Activated naive CD4-positive, alpha-beta T cell treated with anti-CD3 and anti-CD28 coated beads, Interleukin-2, amount 10 ng/mL, durations not matched to agents 7 days and 5 days (primary cell): Measurements from ENCODE around the gene CNOT6.
"Not testable (repeated sequence)": the region's sequence is repeated elsewhere in the genome, so short reads cannot be mapped to it uniquely, and the experiment has no call there.

Experiments
- CTCF ChIA-PET: fragments of 350-600 bp; sonication (Branson Sonifier 250); formaldehyde crosslinking; loops from one replicate; lab custom pipeline; 2021; ENCODE audit warnings: antibody characterized with exemption; lab: Charles Lee
- DNase-seq: peaks from one replicate; pipeline ENCODE4 v3.0.0-alpha.2; 2020
- H3K27ac Mint-ChIP-seq: one replicate; pipeline ENCODE4 v1.8.0; 2021; ENCODE audit warnings: mild to moderate bottlenecking, moderate library complexity, mixed read lengths
- H3K27me3 Mint-ChIP-seq: one replicate; pipeline ENCODE4 v1.8.0; 2021; ENCODE audit warnings: mild to moderate bottlenecking, mixed read lengths
- H3K36me3 Mint-ChIP-seq: one replicate; pipeline ENCODE4 v1.8.0; 2021; ENCODE audit warnings: mixed read lengths
- H3K4me1 Mint-ChIP-seq: one replicate; pipeline ENCODE4 v1.8.0; 2021; ENCODE audit warnings: mixed read lengths
- H3K4me3 Mint-ChIP-seq: one replicate; pipeline ENCODE4 v1.8.0; 2021; ENCODE audit warnings: mild to moderate bottlenecking, moderate library complexity, mixed read lengths
- H3K9me3 Mint-ChIP-seq: one replicate; pipeline ENCODE4 v1.8.0; 2021; ENCODE audit warnings: mixed read lengths

The CNOT6 gene

DNA sequence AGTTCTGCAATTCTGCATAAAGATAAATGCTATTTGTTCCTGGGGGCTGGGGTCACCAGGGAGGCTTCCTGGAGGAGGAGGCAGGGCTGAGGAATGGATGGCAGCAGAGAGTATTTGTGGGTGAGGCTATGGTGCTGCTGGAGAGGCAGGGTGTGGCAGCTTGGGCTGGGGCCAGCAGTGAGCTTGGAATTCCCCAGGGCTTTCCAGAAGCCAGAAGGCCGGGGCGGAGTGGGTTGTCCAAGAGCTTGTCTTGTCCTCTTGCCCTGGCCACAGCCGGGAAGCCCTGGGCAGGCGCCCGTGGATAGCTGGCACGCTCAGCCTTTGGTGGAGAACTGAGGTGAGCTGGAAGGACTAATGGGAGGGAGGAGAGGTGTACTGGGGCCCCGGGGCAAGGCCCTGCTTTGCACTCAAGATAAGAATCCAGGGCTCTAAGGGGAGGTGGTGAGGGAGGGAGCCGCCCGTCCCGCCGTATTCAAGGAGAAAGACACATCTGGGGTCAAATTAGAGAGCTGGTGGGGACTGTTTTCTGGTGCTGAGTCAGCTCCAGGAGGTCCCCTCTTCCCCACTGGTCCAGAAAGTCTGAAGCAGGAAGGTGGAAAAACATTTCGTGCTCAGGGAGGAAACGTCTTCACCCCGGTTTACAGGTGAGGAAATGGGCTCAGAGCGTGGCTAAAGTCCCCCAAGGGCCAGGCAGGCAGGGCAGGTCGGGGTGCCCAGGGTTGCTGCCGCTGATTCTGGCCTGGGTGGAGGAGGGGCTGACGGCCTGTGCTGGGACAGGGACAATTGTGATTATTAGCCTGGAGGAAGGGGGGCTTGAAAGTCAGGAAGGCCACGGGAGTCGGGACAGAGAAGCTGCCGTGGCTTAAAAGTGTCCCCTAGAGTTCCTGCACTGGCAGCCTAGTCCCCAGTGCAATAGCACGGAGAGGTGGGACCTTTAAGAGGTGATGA is 26.9 kb upstream of the CNOT6 start:
- H3K4me3 Mint-ChIP-seq, result no peak overlapping the region
- no peaks in the 10 kb centered on the region for H3K9me3 Mint-ChIP-seq
- peaks cover 32% of the 10 kb centered on the region for H3K27me3 Mint-ChIP-seq
- H3K4me1 Mint-ChIP-seq, result no peaks in the 10 kb centered on the region
- no peaks in the 10 kb centered on the region for H3K36me3 Mint-ChIP-seq
- CTCF ChIA-PET, result interaction anchor here (1.1 kb wide), 1 partner anchor 152 kb away, joined by 3 read pairs; no protein-coding TSS in a partner anchor
- no peak for DNase-seq
- no peak overlapping the region for H3K27ac Mint-ChIP-seq

DNA sequence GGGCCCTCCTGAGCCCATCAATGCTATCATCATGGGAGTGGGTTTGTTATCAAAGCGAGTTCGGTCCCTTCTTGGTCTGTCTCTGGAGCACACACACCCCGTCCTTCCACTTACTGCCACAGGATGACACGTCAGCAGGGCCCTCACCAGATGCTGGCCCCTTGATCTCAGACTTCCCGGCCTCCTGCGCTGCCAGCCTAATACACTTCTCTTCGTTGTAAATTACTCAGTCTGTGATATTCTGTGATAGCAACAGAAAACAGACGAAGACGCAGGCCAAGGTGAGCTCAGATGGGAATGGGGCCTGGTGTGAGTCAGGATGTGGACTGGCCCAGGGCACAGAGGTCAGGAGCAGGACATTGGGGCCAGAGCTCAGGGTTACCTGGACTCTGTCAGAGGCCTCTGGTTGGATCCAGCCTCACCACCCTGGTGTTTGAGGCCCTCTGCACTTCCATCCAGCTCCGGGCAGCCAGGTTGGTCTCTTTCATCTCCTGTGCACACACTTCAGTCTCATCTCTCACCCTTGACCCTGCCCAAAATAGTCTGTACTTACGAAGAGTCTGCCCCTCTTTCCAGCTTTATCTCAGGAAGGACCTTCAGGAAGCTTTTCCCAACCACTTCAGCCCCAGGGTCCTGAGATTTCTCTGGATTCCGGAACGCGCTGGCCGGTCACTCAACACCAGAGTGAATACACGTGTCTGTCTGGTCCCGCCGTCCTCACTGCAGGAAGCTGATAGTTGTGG is 26.0 kb upstream of the CNOT6 start:
- CTCF ChIA-PET, result interaction anchor here (1.1 kb wide), 1 partner anchor 151 kb away, joined by 3 read pairs; no protein-coding TSS in a partner anchor
- Mint-ChIP-seq H3K9me3 (no peaks in the 10 kb centered on the region), H3K27me3 (peaks cover 32% of the 10 kb centered on the region), H3K4me1 (no peaks in the 10 kb centered on the region), H3K4me3 (no peak overlapping the region), H3K27ac (no peak overlapping the region), H3K36me3 (no peaks in the 10 kb centered on the region)
- DNase-seq, result no peak

DNA sequence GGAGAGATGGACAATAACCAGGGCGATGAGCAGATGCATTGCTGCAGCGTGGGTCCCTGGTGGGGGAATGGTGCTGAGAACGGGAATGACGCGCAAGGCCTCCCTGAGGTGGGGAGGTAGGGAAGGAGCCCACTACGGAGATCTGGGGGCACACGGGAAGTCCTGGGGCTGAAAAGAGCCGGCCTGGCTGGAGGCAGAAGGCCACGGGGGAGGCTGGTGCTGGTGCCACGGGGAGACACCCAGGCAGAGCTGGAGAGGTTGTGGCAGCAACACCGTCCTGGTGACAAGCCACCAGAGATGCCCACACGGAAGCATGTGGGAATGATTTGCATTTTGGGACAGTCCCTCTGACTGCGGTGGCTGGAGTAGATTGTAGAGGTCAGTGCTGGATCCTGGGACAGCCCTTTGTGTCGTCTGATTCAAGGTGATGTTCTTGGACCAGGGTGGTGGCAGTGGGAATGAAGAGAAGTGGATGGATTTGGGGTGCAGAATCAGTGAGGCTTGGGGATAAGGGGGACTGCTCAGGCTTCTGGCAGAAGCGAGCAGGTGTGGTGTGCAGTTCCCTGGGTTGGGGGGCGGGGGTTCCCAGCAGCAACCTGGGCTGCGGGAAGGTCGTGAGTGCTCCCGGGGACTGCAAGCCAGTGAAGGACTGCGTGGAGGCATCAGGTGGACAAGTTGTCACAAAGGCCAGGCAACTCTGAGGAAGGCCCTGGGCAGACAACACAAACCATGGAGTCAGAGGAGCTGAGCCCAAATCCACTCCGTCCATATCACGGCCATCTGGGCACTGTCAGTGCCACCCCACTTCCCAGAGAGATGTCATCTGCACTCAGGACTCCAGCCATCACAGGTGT is 25.2 kb upstream of the CNOT6 start:
- Mint-ChIP-seq H3K4me1 (no peaks in the 10 kb centered on the region), H3K27ac (no peak overlapping the region), H3K4me3 (no peak overlapping the region), H3K36me3 (no peaks in the 10 kb centered on the region), H3K9me3 (no peaks in the 10 kb centered on the region), H3K27me3 (peaks cover 32% of the 10 kb centered on the region)
- CTCF ChIA-PET, result interaction anchor here (0.9 to 2.1 kb wide), 3 partner anchors 16 to 175 kb away, joined by 4 to 6 read pairs (median 5); no protein-coding TSS in a partner anchor
- DNase-seq, result no peak

GRCh38 chr5:180469586-180469865 is 24.7 kb upstream of the CNOT6 start:
- H3K27me3 Mint-ChIP-seq, result peaks cover 27% of the 10 kb centered on the region
- no peak overlapping the region for H3K4me3 Mint-ChIP-seq
- H3K4me1 Mint-ChIP-seq, result no peaks in the 10 kb centered on the region
- no peaks in the 10 kb centered on the region for H3K36me3 Mint-ChIP-seq
- no peak for DNase-seq
- CTCF ChIA-PET, result interaction anchor here (0.9 to 2.1 kb wide), 3 partner anchors 17 to 176 kb away, joined by 4 to 6 read pairs (median 5); no protein-coding TSS in a partner anchor
- H3K27ac Mint-ChIP-seq, result no peak overlapping the region
- H3K9me3 Mint-ChIP-seq, result no peaks in the 10 kb centered on the region

DNA sequence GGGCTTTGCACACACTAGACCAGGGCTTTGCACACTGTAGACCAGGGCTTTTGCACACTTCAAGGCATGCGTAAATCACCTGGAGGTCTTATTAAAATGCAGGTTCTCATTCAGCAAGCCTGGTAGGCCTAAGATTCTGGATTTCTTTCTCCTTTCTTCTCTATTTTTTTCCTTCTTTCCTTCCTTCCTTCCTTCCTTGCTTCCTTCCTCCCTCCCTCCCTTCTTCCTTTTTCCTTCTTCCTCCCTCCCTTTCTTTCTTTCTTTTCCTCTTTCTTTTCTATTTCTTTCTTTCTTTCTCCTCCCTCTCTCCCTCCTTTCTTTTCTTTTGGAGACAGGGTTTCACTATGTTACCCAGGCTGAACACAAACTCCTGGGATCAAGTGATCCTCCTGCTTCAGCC is 24.3 kb upstream of the CNOT6 start:
- DNase-seq, result no peak
- H3K9me3 Mint-ChIP-seq, result no peaks in the 10 kb centered on the region
- no peaks in the 10 kb centered on the region for H3K4me1 Mint-ChIP-seq
- H3K36me3 Mint-ChIP-seq, result no peaks in the 10 kb centered on the region
- no peak overlapping the region for H3K4me3 Mint-ChIP-seq
- H3K27me3 Mint-ChIP-seq, result peaks cover 25% of the 10 kb centered on the region
- no peak overlapping the region for H3K27ac Mint-ChIP-seq
- CTCF ChIA-PET, result interaction anchor here (0.9 to 2.1 kb wide), 4 partner anchors 9 to 176 kb away, joined by 3 to 6 read pairs (median 4); no protein-coding TSS in a partner anchor

DNA sequence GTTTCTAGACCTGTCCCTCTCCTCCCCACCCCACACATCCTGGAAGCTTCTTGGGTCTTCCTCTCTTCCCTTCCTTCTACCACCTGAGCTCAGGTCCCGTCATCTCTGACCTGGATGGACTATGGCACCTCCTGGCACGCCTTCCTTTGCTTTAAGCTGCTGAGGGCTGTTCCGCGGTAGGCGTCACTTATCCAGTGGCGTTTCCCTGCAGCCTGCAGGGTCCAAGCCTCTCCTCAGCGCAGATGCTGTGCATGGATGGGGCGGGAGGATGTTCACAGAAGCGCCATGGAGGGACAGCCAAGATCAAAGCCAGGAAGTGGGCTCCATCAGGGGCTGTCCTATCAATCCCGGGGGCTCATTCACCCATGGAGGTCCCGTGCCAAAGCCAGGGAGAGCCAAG is 23.8 kb upstream of the CNOT6 start:
- Mint-ChIP-seq H3K4me3 (no peak overlapping the region), H3K27me3 (peaks cover 25% of the 10 kb centered on the region), H3K4me1 (no peaks in the 10 kb centered on the region), H3K36me3 (no peaks in the 10 kb centered on the region), H3K9me3 (no peaks in the 10 kb centered on the region), H3K27ac (no peak overlapping the region)
- CTCF ChIA-PET, result interaction anchor here (0.6 to 4.1 kb wide), 7 partner anchors 9 to 177 kb away, joined by 3 to 21 read pairs (median 5); no protein-coding TSS in a partner anchor
- no peak for DNase-seq

- DNase-seq, result peak; percentile 65
- H3K4me1 Mint-ChIP-seq, result no peaks in the 10 kb centered on the region
- CTCF ChIA-PET, result interaction anchor here (0.6 to 4.1 kb wide), 6 partner anchors 10 to 177 kb away, joined by 3 to 21 read pairs (median 4); no protein-coding TSS in a partner anchor
- H3K27me3 Mint-ChIP-seq, result peaks cover 25% of the 10 kb centered on the region
- no peak overlapping the region for H3K4me3 Mint-ChIP-seq
- no peaks in the 10 kb centered on the region for H3K9me3 Mint-ChIP-seq
- no peak overlapping the region for H3K27ac Mint-ChIP-seq
- no peaks in the 10 kb centered on the region for H3K36me3 Mint-ChIP-seq
These were observed 23.1 kb upstream of the CNOT6 start for GRCh38 chr5:180470966-180471582.

DNA sequence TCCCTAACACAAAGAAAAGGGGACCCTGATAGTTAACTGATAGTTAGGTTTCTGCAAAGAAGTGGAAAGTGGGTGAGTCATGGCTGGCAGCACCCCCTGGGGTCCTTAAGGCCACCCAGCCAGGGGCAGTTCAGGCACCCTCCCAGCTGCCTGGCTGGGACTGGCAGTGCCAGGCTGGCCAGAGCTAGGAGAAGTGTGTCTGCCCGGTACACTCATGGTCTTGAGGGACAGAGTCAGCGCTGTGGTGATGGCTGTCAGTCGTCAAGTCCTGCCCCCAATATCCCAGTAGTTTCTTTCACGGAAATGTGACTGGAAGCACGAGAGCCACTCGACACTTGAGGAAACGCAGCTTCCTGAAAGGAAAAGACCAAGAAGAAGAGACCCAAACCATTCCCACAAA is 22.3 kb upstream of the CNOT6 start:
- CTCF ChIA-PET, result interaction anchor here (0.6 to 4.1 kb wide), 6 partner anchors 9 to 710 kb away, joined by 3 to 21 read pairs (median 4); no protein-coding TSS in a partner anchor
- H3K4me3 Mint-ChIP-seq, result no peak overlapping the region

DNA sequence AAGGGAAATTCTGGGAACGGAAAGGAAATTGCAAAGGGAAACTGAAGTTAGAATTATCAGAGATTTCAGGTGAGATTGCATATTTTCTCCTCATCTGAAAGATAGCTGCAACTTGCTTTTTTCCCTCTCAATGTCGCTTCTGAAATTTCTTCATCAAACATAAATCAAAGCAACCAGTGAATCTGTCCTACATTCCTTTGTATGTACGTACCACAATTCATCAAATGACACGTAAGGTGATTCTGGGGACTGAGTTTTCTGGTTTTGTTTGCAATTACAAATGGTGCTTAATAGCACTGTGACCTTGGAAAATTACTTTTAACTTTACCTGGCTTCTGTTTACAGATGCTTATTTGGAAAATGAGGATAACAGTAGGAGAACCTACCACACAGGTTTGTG is 21.9 kb upstream of the CNOT6 start:
- Mint-ChIP-seq H3K27ac (no peak overlapping the region), H3K9me3 (no peaks in the 10 kb centered on the region), H3K4me1 (no peaks in the 10 kb centered on the region), H3K27me3 (peaks cover 25% of the 10 kb centered on the region), H3K36me3 (no peaks in the 10 kb centered on the region), H3K4me3 (no peak overlapping the region)
- DNase-seq, result no peak
- CTCF ChIA-PET, result interaction anchor here (0.6 to 4.1 kb wide), 6 partner anchors 45 to 710 kb away, joined by 3 to 21 read pairs (median 4); no protein-coding TSS in a partner anchor

More for the DNA sequence above, 22.3 kb upstream of the CNOT6 start:
- H3K27me3 Mint-ChIP-seq, result peaks cover 25% of the 10 kb centered on the region
- no peaks in the 10 kb centered on the region for H3K9me3 Mint-ChIP-seq
- H3K27ac Mint-ChIP-seq, result no peak overlapping the region
- H3K36me3 Mint-ChIP-seq, result no peaks in the 10 kb centered on the region
- no peaks in the 10 kb centered on the region for H3K4me1 Mint-ChIP-seq
- DNase-seq, result no peak

GRCh38 chr5:180473386-180473785 is 20.8 kb upstream of the CNOT6 start:
- not testable (repeated sequence) for DNase-seq, H3K4me3 Mint-ChIP-seq, H3K27ac Mint-ChIP-seq, H3K9me3 Mint-ChIP-seq, H3K36me3 Mint-ChIP-seq, H3K4me1 Mint-ChIP-seq
- CTCF ChIA-PET, result interaction anchor here (0.8 to 4.1 kb wide), 5 partner anchors 46 to 183 kb away, joined by 3 to 21 read pairs (median 4); no protein-coding TSS in a partner anchor
- H3K27me3 Mint-ChIP-seq, result peaks cover 25% of the 10 kb centered on the region

DNA sequence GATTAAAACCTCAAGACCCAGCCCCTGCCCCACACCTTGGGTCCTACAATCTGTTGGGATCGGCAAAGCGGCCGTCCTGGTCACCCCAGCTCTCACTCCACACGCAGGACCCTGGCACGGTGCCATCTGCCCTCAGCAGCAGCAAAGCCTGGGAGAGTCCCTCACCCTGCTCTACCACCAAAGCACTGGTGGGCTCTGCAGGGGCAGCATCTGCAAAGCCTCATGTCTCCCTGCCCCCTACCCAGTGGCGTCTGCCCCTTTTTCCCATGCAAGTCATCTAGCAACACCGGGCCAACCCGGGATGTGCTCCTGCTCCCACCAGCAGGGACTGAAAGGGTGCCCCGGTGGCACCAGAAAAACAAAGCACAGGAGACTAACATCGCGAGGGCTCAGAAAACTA is 19.6 kb upstream of the CNOT6 start:
- CTCF ChIA-PET, result interaction anchor here (4.1 kb wide), 1 partner anchor 181 kb away, joined by 21 read pairs; no protein-coding TSS in a partner anchor
- Mint-ChIP-seq H3K27me3 (peaks cover 18% of the 10 kb centered on the region), H3K9me3 (no peaks in the 10 kb centered on the region), H3K36me3 (no peaks in the 10 kb centered on the region), H3K4me3 (no peak overlapping the region), H3K27ac (no peak overlapping the region), H3K4me1 (no peaks in the 10 kb centered on the region)
- DNase-seq, result no peak

GRCh38 chr5:180475969-180476524 is 18.1 kb upstream of the CNOT6 start:
- H3K27ac Mint-ChIP-seq, H3K27me3 Mint-ChIP-seq, DNase-seq, H3K4me1 Mint-ChIP-seq, H3K4me3 Mint-ChIP-seq, CTCF ChIA-PET, H3K36me3 Mint-ChIP-seq, H3K9me3 Mint-ChIP-seq: not testable (repeated sequence)

DNA sequence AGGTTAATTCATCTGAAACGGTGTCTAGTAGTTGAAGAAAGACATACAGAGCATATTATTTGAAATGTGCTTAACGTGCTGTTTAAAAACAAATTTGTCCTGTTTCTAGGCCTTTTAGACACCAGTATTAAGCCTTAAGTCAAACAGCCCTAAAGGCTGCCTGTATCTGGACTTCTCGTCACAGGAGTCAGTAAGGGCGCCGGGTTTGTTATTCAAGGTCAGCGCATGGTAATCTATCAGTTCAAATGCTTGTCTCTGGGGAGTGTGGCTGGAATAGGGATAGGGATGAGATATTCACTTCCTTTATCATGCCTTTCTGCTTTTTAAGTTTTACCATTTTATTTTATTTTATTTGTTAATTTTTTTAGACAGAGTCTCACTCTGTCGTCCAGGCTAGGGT is 9.4 kb upstream of the CNOT6 start:
- H3K36me3 Mint-ChIP-seq, result no peaks in the 10 kb centered on the region
- no peak overlapping the region for H3K27ac Mint-ChIP-seq
- H3K4me1 Mint-ChIP-seq, result no peaks in the 10 kb centered on the region
- CTCF ChIA-PET, result no interaction called here
- no peaks in the 10 kb centered on the region for H3K9me3 Mint-ChIP-seq
- H3K4me3 Mint-ChIP-seq, result no peak overlapping the region
- H3K27me3 Mint-ChIP-seq, result peaks cover 5% of the 10 kb centered on the region
- no peak for DNase-seq
